CD14-positive monocyte (primary cell): ENCODE results near the gene PARP9. TPM values are rescaled to one million over a fixed set of nuclear protein-coding genes. Genes with fewer than 3 reads are reported as not detected.

Source experiments
- DNase-seq, 3 donors: peaks; one replicate each; pipeline ENCODE4 v3.0.0-alpha.2; 2011 to 2022
- H2AFZ ChIP-seq: 2 replicates; pipeline ENCODE4 v1.6.0; 2012; ENCODE audit warnings: mild to moderate bottlenecking, low read depth, low read length, inconsistent platforms; ENCODE audit not compliant: insufficient read depth, poor library complexity, severe bottlenecking
- H3K27ac ChIP-seq, 2 donors: 1 replicate in 1 of 2; 2 replicates in 1 of 2; pipeline ENCODE4 v1.5.1; 2012 to 2013; ENCODE audit warnings: low read length in 2 of 2, control low read depth in 1 of 2, inconsistent platforms in 1 of 2, low read depth in 1 of 2, mild to moderate bottlenecking in 1 of 2
- H3K27me3 ChIP-seq, 2 donors: one replicate each; pipeline versions ENCODE4 v1.6.0 to v1.6.1; 2011 to 2013; ENCODE audit warnings: low read length in 2 of 2; ENCODE audit not compliant: control insufficient read depth in 2 of 2, insufficient read depth in 2 of 2
- H3K36me3 ChIP-seq, 2 donors: replicated peaks in 1 of 2; 1 replicate in 1 of 2; 2 replicates in 1 of 2; pipeline versions ENCODE4 v1.5.1 to v1.6.1; 2012 to 2013; ENCODE audit warnings: low read length in 2 of 2, control low read depth in 1 of 2, inconsistent platforms in 1 of 2, mild to moderate bottlenecking in 1 of 2; ENCODE audit not compliant: insufficient read depth in 2 of 2, control insufficient read depth in 1 of 2
- H3K4me1 ChIP-seq, 2 donors: 1 replicate in 1 of 2; 2 replicates in 1 of 2; pipeline versions ENCODE4 v1.5.1 to v1.6.1; 2012 to 2013; ENCODE audit warnings: low read length in 2 of 2, control low read depth in 1 of 2, inconsistent platforms in 1 of 2, mild to moderate bottlenecking in 1 of 2, moderate library complexity in 1 of 2; ENCODE audit not compliant: insufficient read depth in 2 of 2, control insufficient read depth in 1 of 2
- H3K4me2 ChIP-seq: replicated peaks from 2 replicates; pipeline ENCODE3; 2012; ENCODE audit warnings: low read length, moderate library complexity, mild to moderate bottlenecking; ENCODE audit not compliant: poor library complexity, severe bottlenecking; ENCODE audit errors: extremely low read depth
- H3K4me3 ChIP-seq, 3 experiments: fragments of 200-600 bp in 1 of 3; sonication (generic) in 1 of 3; replicated peaks in 1 of 3; 1 replicate in 2 of 3; 2 replicates in 1 of 3; pipeline ENCODE4 v1.5.1; 2011 to 2013; ENCODE audit warnings: low read length in 3 of 3, mild to moderate bottlenecking in 3 of 3, control low read depth in 2 of 3, low read depth in 2 of 3, inconsistent platforms in 1 of 3, moderate library complexity in 1 of 3
- H3K79me2 ChIP-seq: 2 replicates; pipeline ENCODE4 v1.6.0; 2012; ENCODE audit warnings: mild to moderate bottlenecking, control low read depth, inconsistent platforms, low read length, moderate library complexity; ENCODE audit not compliant: insufficient read depth
- H3K9ac ChIP-seq: 2 replicates; pipeline ENCODE4 v1.6.0; 2017; ENCODE audit warnings: low read length, mild to moderate bottlenecking; ENCODE audit not compliant: insufficient read depth, poor library complexity, severe bottlenecking
- H3K9me3 ChIP-seq, 2 donors: replicated peaks in 1 of 2; 1 replicate in 1 of 2; 2 replicates in 1 of 2; pipeline versions ENCODE4 v1.5.1 to v1.6.1; 2012 to 2013; ENCODE audit warnings: low read length in 2 of 2, control low read depth in 1 of 2; ENCODE audit not compliant: control insufficient read depth in 1 of 2, insufficient read depth in 1 of 2
- H4K20me1 ChIP-seq: 2 replicates; pipeline ENCODE4 v1.6.0; 2012; ENCODE audit warnings: mild to moderate bottlenecking, low read length, control low read depth, moderate library complexity; ENCODE audit not compliant: insufficient read depth
- H3K27ac Mint-ChIP-seq, 7 donors: one replicate each; pipeline ENCODE4 v1.8.0; 2020; ENCODE audit warnings: mild to moderate bottlenecking in 7 of 7, mixed read lengths in 7 of 7, moderate library complexity in 6 of 7, inconsistent platforms in 2 of 7
- H3K27me3 Mint-ChIP-seq, 3 donors: one replicate each; pipeline ENCODE4 v1.8.0; 2021 to 2022; ENCODE audit warnings: low read depth in 3 of 3, mild to moderate bottlenecking in 3 of 3, mixed read lengths in 3 of 3, moderate library complexity in 3 of 3, inconsistent platforms in 1 of 3
- H3K36me3 Mint-ChIP-seq, 2 donors: one replicate each; pipeline ENCODE4 v1.8.0; 2020; ENCODE audit warnings: mixed read lengths in 2 of 2, inconsistent platforms in 1 of 2, mild to moderate bottlenecking in 1 of 2
- H3K4me1 Mint-ChIP-seq: one replicate; pipeline ENCODE4 v1.8.0; 2020; ENCODE audit warnings: mild to moderate bottlenecking, mixed read lengths
- H3K4me3 Mint-ChIP-seq, 2 donors: one replicate each; pipeline ENCODE4 v1.8.0; 2020; ENCODE audit warnings: mild to moderate bottlenecking in 2 of 2, mixed read lengths in 2 of 2, moderate library complexity in 1 of 2
- H3K9me3 Mint-ChIP-seq, 7 donors: one replicate each; pipeline ENCODE4 v1.8.0; 2020 to 2022; ENCODE audit warnings: mixed read lengths in 7 of 7, mild to moderate bottlenecking in 6 of 7, moderate library complexity in 6 of 7, inconsistent platforms in 2 of 7
- WGBS: methylation state at CpG from one replicate; pipeline ENCODE4 v1.1.5; 2013; ENCODE audit warnings: missing lambda C conversion rate; ENCODE audit not compliant: insufficient coverage; 5-methylcytosine and 5-hydroxymethylcytosine counted together
- intact Hi-C, 2 donors: fragments of 100-400 bp; cut with micrococcal nuclease; formaldehyde crosslinking; loops; one replicate each; pipeline versions ENCODE4 v1.15.0 to v1.15.1; 2023
- polyA plus RNA-seq, 3 donors: library from polyadenylated mRNA; depleted of rRNA in 1 of 3; unstranded in 2 of 3; stranded (reverse) in 1 of 3; fragments of 300-500 nt in 2 of 3; fragments of >200 nt in 1 of 3; fragmentation: Illumina TruSeq in 2 of 3; gene quantifications; 1 replicate in 2 of 3; 2 replicates in 1 of 3; pipeline ENCODE4 v1.2.3, GENCODE V29; 2012 to 2021
- TF ChIP-seq, protein P1 (sequence below): fragments of 200-600 bp; IDR thresholded peaks from one replicate; pipeline ENCODE4 v1.8.0; 2022; ENCODE audit warnings: antibody characterized with exemption, mild to moderate bottlenecking

Gene PARP9
- polyA plus RNA-seq, 3 donors, result 31.4 to 43.3 (median 34.4) TPM

GRCh38 chr3:122586098-122586497 lies 22.0 kb upstream of the PARP9 start:
- intact Hi-C loops, result no loop called here
- H3K4me3 Mint-ChIP-seq, result no peak overlapping the region
- Histone ChIP-seq H2AFZ (no peak overlapping the region), H3K4me2 (no peak overlapping the region), H4K20me1 (no peaks in the 10 kb centered on the region), H3K9me3 (peaks cover 10 to 18% of the 10 kb centered on the region in 2 donors), H3K79me2 (no peaks in the 10 kb centered on the region), H3K27ac (no peak overlapping the region), H3K4me1 (peaks cover 3 to 9% of the 10 kb centered on the region in 2 donors), H3K36me3 (no peaks in the 10 kb centered on the region), H3K4me3 (no peak overlapping the region), H3K27me3 (no peaks in the 10 kb centered on the region), H3K9ac (no peak overlapping the region)
- H3K27me3 Mint-ChIP-seq, result peaks cover 0 to 2% (median 0%) of the 10 kb centered on the region in 3 donors
- H3K27ac Mint-ChIP-seq, result no peak overlapping the region
- TF ChIP-seq, protein P1, sequence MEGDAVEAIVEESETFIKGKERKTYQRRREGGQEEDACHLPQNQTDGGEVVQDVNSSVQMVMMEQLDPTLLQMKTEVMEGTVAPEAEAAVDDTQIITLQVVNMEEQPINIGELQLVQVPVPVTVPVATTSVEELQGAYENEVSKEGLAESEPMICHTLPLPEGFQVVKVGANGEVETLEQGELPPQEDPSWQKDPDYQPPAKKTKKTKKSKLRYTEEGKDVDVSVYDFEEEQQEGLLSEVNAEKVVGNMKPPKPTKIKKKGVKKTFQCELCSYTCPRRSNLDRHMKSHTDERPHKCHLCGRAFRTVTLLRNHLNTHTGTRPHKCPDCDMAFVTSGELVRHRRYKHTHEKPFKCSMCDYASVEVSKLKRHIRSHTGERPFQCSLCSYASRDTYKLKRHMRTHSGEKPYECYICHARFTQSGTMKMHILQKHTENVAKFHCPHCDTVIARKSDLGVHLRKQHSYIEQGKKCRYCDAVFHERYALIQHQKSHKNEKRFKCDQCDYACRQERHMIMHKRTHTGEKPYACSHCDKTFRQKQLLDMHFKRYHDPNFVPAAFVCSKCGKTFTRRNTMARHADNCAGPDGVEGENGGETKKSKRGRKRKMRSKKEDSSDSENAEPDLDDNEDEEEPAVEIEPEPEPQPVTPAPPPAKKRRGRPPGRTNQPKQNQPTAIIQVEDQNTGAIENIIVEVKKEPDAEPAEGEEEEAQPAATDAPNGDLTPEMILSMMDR, result no peak
- H3K36me3 Mint-ChIP-seq, result peaks cover 3 to 6% of the 10 kb centered on the region in 2 donors
- peaks cover 16 to 29% (median 24%) of the 10 kb centered on the region in 7 donors for H3K9me3 Mint-ChIP-seq
- no peak for DNase-seq
- peaks cover 26% of the 10 kb centered on the region for H3K4me1 Mint-ChIP-seq
- 100% methylated on average over 1 of the region's 1 CpG for WGBS

DNA sequence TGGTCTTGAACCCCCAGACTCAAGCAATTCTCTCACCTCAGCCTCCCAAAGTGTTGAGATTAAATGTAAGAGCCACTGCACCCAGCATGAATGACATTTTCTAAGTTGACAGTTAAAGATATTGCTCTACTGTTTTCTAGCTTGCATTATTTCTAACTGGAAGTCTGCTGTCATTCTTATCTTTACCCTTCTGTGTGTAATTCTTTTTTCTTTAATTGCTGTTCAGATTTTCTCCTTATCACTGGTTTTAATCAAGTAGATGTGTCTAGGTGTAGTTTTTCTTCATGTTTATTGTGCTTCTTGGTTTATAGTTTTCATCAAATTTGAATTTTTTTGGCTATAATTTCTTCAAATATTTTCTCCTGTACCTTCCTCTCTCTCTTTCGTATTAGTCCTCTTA lies 18.3 kb upstream of the PARP9 start:
- H3K4me1 ChIP-seq, result peaks cover 1 to 4% of the 10 kb centered on the region in 2 donors
- no peak overlapping the region for H2AFZ ChIP-seq
- no peak for DNase-seq
- intact Hi-C loops, result no loop called here
- H4K20me1 ChIP-seq, result no peaks in the 10 kb centered on the region
- no peaks in the 10 kb centered on the region for H3K36me3 ChIP-seq
- Mint-ChIP-seq H3K4me1 (peaks cover 18% of the 10 kb centered on the region), H3K9me3 (peaks cover 16 to 29% (median 27%) of the 10 kb centered on the region in 7 donors), H3K36me3 (peaks cover 3 to 6% of the 10 kb centered on the region in 2 donors), H3K4me3 (no peak overlapping the region), H3K27ac (no peak overlapping the region), H3K27me3 (peaks cover 0 to 6% (median 2%) of the 10 kb centered on the region in 3 donors)
- H3K9ac ChIP-seq, result no peak overlapping the region
- WGBS, result no CpG with 5 or more reads among the region's 1 CpG
- no peak overlapping the region for H3K4me2 ChIP-seq
- no peak overlapping the region for H3K4me3 ChIP-seq
- no peak overlapping the region for H3K27ac ChIP-seq
- TF ChIP-seq, protein P1, result no peak
- no peaks in the 10 kb centered on the region for H3K27me3 ChIP-seq
- H3K79me2 ChIP-seq, result no peaks in the 10 kb centered on the region
- H3K9me3 ChIP-seq, result peaks cover 10 to 18% of the 10 kb centered on the region in 2 donors
